Panc1 (cell line): ENCODE results near the gene POFUT2.

Experiments used
- CTCF ChIP-seq: fragments of 450-650 bp; IDR thresholded peaks from 2 replicates; pipeline ENCODE4 v1.5.1; 2017; ENCODE audit warnings: mild to moderate bottlenecking
- POLR2AphosphoS5 ChIP-seq: IDR thresholded peaks from 2 replicates; pipeline ENCODE4 v1.6.1; 2012; ENCODE audit warnings: mild to moderate bottlenecking, low read depth, low read length, moderate library complexity
- TCF7L2 ChIP-seq: IDR thresholded peaks from 2 replicates; pipeline ENCODE4 v1.6.1; 2011; ENCODE audit warnings: mild to moderate bottlenecking, low read depth, low read length, inconsistent platforms

DNA sequence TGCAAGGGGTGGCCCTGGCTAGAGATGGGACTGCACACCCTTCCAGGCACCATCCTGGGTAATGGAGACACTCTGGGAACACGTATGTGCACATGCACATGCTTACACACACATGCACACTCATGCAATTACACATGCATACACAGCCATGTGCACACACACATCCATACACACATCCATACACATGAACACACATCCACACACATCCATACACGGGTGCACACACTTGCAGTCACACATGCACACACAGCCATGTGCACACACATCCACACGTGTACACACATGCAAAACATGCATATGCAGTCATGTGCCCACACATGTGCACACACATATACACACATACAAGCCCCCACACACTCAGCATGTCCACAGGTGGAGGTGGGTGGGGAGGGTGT, 22.3 kb upstream of the POFUT2 start:
- TF ChIP-seq CTCF (no peak), POLR2AphosphoS5 (no peak), TCF7L2 (no peak)
